ENCODE results near the gene FOXP2. TPM values are rescaled to one million over a fixed set of nuclear protein-coding genes. Genes with fewer than 3 reads are reported as not detected.

FOXP2 gene
- total and polyA plus RNA-seq, 2 donors (not counting 3 experiments of a cell fraction or from before 2014, with no cell fraction given) = 0.37 to 2.7 TPM

DNA sequence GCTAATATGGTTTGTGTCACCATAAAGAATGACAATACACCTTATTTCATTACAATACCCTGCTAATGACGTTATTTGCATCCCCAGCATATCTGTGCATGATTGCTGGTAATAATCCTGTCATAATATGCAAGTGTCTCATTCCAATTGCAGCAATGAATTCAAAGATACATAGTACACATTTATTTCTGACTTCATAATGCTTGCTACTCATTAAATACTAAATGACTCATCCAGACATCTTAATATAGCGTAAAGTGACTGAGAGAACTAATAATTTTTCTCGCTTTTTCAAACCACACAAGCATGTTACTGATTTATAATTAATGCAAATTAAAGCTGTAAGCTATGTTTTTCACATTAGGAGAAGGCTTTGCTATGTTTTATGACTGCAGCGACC lies 272.6 kb downstream of the FOXP2 start:
- Histone ChIP-seq H3K36me3 (ENCODE audit: control insufficient read depth in 2 of 2, extremely low read depth in 1 of 2, insufficient read depth in 2 of 2, low read length in 2 of 2) (no peaks in the 10 kb centered on the region), H3K27ac (ENCODE audit: insufficient read depth, low read depth, low read length) (no peak overlapping the region), H3K9me1 (replicated peaks; ENCODE audit: control insufficient read depth, extremely low read depth, insufficient read depth, low read length) (no peaks in the 10 kb centered on the region), H3K9me3 (replicated peaks; ENCODE audit: control insufficient read depth, insufficient read depth, low read length) (no peaks in the 10 kb centered on the region), H3K4me2 (ENCODE audit: insufficient read depth, low read length) (no peak overlapping the region), H2AFZ (ENCODE audit: low read depth, low read length) (no peak overlapping the region), H4K20me1 (replicated peaks; ENCODE audit: control insufficient read depth, extremely low read depth, insufficient read depth, low read length) (no peaks in the 10 kb centered on the region), H3K4me1 (ENCODE audit: control insufficient read depth, extremely low read depth, insufficient read depth, low read length) (no peaks in the 10 kb centered on the region), H3K4me3 (replicated peaks in 1 of 3; ENCODE audit: insufficient read depth in 1 of 3, low read depth in 1 of 3, low read length in 3 of 3) (no peak overlapping the region), H3K79me2 (ENCODE audit: control insufficient read depth, insufficient read depth, low read length) (no peaks in the 10 kb centered on the region), H3K9ac (replicated peaks; ENCODE audit: extremely low read depth, insufficient read depth, low read length) (no peak overlapping the region), H3K27me3 (ENCODE audit: control insufficient read depth in 2 of 2, insufficient read depth in 2 of 2, low read length in 2 of 2) (peaks cover 0 to 2% of the 10 kb centered on the region in 2 experiments)
- FAIRE-seq = no peak
- no peak for DNase-seq (ENCODE audit: low read depth, low spot score)
- CTCF ChIA-PET = no interaction called here
- TF ChIP-seq MAX (IDR thresholded peaks at IDR 0.05; ENCODE audit: insufficient read depth, insufficient read length) (no peak), POLR2AphosphoS5 (IDR thresholded peaks at IDR 0.05; ENCODE audit: insufficient read depth, low read depth, low read length) (no peak), JUN (IDR thresholded peaks at IDR 0.05; ENCODE audit: borderline replicate concordance, insufficient read depth, insufficient read length, low read depth) (no peak), MYC (IDR thresholded peaks at IDR 0.05; ENCODE audit: low read depth, low read length) (no peak), GATA2 (IDR thresholded peaks at IDR 0.05; ENCODE audit: insufficient read depth, insufficient read length, low read depth, low read length) (no peak), FOS (IDR thresholded peaks at IDR 0.05; ENCODE audit: borderline replicate concordance, insufficient read depth, low read length) (no peak), POLR2A (IDR thresholded peaks at IDR 0.05; ENCODE audit: low read depth, low read length) (no peak), EZH2 (IDR thresholded peaks at IDR 0.05; ENCODE audit: borderline replicate concordance, low read depth, low read length, severe bottlenecking) (no peak)
- TF ChIP-seq, protein P1, sequence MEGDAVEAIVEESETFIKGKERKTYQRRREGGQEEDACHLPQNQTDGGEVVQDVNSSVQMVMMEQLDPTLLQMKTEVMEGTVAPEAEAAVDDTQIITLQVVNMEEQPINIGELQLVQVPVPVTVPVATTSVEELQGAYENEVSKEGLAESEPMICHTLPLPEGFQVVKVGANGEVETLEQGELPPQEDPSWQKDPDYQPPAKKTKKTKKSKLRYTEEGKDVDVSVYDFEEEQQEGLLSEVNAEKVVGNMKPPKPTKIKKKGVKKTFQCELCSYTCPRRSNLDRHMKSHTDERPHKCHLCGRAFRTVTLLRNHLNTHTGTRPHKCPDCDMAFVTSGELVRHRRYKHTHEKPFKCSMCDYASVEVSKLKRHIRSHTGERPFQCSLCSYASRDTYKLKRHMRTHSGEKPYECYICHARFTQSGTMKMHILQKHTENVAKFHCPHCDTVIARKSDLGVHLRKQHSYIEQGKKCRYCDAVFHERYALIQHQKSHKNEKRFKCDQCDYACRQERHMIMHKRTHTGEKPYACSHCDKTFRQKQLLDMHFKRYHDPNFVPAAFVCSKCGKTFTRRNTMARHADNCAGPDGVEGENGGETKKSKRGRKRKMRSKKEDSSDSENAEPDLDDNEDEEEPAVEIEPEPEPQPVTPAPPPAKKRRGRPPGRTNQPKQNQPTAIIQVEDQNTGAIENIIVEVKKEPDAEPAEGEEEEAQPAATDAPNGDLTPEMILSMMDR (IDR thresholded peaks at IDR 0.05; ENCODE audit: extremely low read depth in 1 of 2, insufficient read depth in 1 of 2, low read depth in 1 of 2, low read length in 2 of 2) = no peak
- intact Hi-C loops (cut with micrococcal nuclease) = no loop called here
- dilution Hi-C loops (cut with MboI; ENCODE audit: extremely low pct_ligation_motif_present, low sequenced_read_pairs) = no loop called here
- no TSS peak for BruUV-seq (replicated peaks)
- POLR2A ChIA-PET = no interaction called here

Measured in endothelial cell of umbilical vein (primary cell).